UCSD-AML1 (cell line): Measurements from ENCODE around the gene LDLRAD4.

Experiments used
- DNase-seq: peaks from one replicate; lab custom pipeline; 2025; ENCODE audit not compliant: unreplicated experiment; lab: John Stamatoyannopoulos, UW

Gene LDLRAD4

GRCh38 chr18:13302457-13303225, 84.1 kb downstream of the LDLRAD4 start:
- DNase-seq: no peak

GRCh38 chr18:13303756-13304364, 85.3 kb downstream of the LDLRAD4 start:
- DNase-seq: no peak

GRCh38 chr18:13305301-13305700, 86.7 kb downstream of the LDLRAD4 start:
- no peak for DNase-seq

- DNase-seq: no peak
Measured at GRCh38 chr18:13306583-13306982, 88.0 kb downstream of the LDLRAD4 start.

- no peak for DNase-seq
Measured at GRCh38 chr18:13308369-13308768, 89.8 kb downstream of the LDLRAD4 start.

- no peak for DNase-seq
Measured at GRCh38 chr18:13309031-13309747, 90.6 kb downstream of the LDLRAD4 start.

- DNase-seq: no peak
Measured at GRCh38 chr18:13309748-13310670, 91.4 kb downstream of the LDLRAD4 start.

GRCh38 chr18:13311193-13311592, 92.6 kb downstream of the LDLRAD4 start:
- no peak for DNase-seq

- no peak for DNase-seq
Measured at GRCh38 chr18:13312515-13312914, 94.0 kb downstream of the LDLRAD4 start.

GRCh38 chr18:13313006-13313686, 94.6 kb downstream of the LDLRAD4 start:
- DNase-seq: peak; percentile 73

GRCh38 chr18:13315000-13315399, 96.4 kb downstream of the LDLRAD4 start:
- DNase-seq: no peak

- no peak for DNase-seq
Measured at GRCh38 chr18:13316063-13316462, 97.5 kb downstream of the LDLRAD4 start.

- no peak for DNase-seq
Measured at GRCh38 chr18:13317801-13318200, 99.2 kb downstream of the LDLRAD4 start.

GRCh38 chr18:13318731-13319501, 100.4 kb downstream of the LDLRAD4 start:
- DNase-seq: peak; percentile 43

- DNase-seq: no peak
Measured at GRCh38 chr18:13319629-13320028, 101.1 kb downstream of the LDLRAD4 start.

- no peak for DNase-seq
Measured at GRCh38 chr18:13320096-13320495, 101.5 kb downstream of the LDLRAD4 start.

GRCh38 chr18:13320891-13321425, 102.4 kb downstream of the LDLRAD4 start:
- no peak for DNase-seq

GRCh38 chr18:13321923-13322322, 103.4 kb downstream of the LDLRAD4 start:
- DNase-seq: no peak

- no peak for DNase-seq
Measured at GRCh38 chr18:13323186-13323585, 104.6 kb downstream of the LDLRAD4 start.
